NCI-H1417 treated with DMSO at 0.1 percent for 48 hours (cell line): Measurements from ENCODE around the gene SLC25A52.
"Not testable (repeated sequence)": the region's sequence is repeated elsewhere in the genome, so short reads cannot be mapped to it uniquely, and the experiment has no call there.

Source experiments
- DNase-seq: peaks from one replicate; lab custom pipeline; 2025; lab: John Stamatoyannopoulos, UW

Gene SLC25A52

GRCh38 chr18:31740180-31740579 is 20.5 kb downstream of the SLC25A52 start:
- DNase-seq, result no peak

GRCh38 chr18:31739651-31740050 is 21.0 kb downstream of the SLC25A52 start:
- no peak for DNase-seq

GRCh38 chr18:31738460-31739407 is 21.9 kb downstream of the SLC25A52 start:
- no peak for DNase-seq

- no peak for DNase-seq
Observed at GRCh38 chr18:31736630-31737029, 24.1 kb downstream of the SLC25A52 start.

- no peak for DNase-seq
Observed at GRCh38 chr18:31731628-31732027, 29.1 kb downstream of the SLC25A52 start.

GRCh38 chr18:31729196-31729595 is 31.5 kb downstream of the SLC25A52 start:
- DNase-seq, result not testable (repeated sequence)

- no peak for DNase-seq
Observed at GRCh38 chr18:31723990-31724711, 36.5 kb downstream of the SLC25A52 start.

GRCh38 chr18:31723639-31723989 is 37.1 kb downstream of the SLC25A52 start:
- DNase-seq, result no peak

- peak; percentile 31 for DNase-seq
Observed at GRCh38 chr18:31722369-31722957, 38.2 kb downstream of the SLC25A52 start.

- DNase-seq, result no peak
Observed at GRCh38 chr18:31721601-31722000, 39.1 kb downstream of the SLC25A52 start.

- no peak for DNase-seq
Observed at GRCh38 chr18:31720867-31721266, 39.8 kb downstream of the SLC25A52 start.

- DNase-seq, result no peak
Observed at GRCh38 chr18:31719363-31720006, 41.2 kb downstream of the SLC25A52 start.

- DNase-seq, result no peak
Observed at GRCh38 chr18:31718386-31718785, 42.3 kb downstream of the SLC25A52 start.

GRCh38 chr18:31716362-31716761 is 44.3 kb downstream of the SLC25A52 start:
- no peak for DNase-seq

- DNase-seq, result no peak
Observed at GRCh38 chr18:31711365-31712172, 49.1 kb downstream of the SLC25A52 start.

GRCh38 chr18:31710826-31711225 is 49.9 kb downstream of the SLC25A52 start:
- DNase-seq, result no peak
